Dendritic cell treated with granulocyte-macrophage colony-stimulating factor and Interleukin-4, amounts not matched to agents 40 ng/mL and 50 ng/mL, for 4 days (primary cell): ENCODE measurements around the gene LHX3.

Source experiments
- H3K27ac Mint-ChIP-seq: one replicate; pipeline ENCODE4 v1.8.0; 2022; ENCODE audit warnings: mild to moderate bottlenecking, mixed read lengths
- H3K27me3 Mint-ChIP-seq: one replicate; pipeline ENCODE4 v1.8.0; 2022; ENCODE audit warnings: mild to moderate bottlenecking, mixed read lengths
- H3K36me3 Mint-ChIP-seq: one replicate; pipeline ENCODE4 v1.8.0; 2022; ENCODE audit warnings: low read depth, mixed read lengths
- H3K4me1 Mint-ChIP-seq: one replicate; pipeline ENCODE4 v1.8.0; 2022; ENCODE audit warnings: low read depth, mixed read lengths
- H3K4me3 Mint-ChIP-seq: one replicate; pipeline ENCODE4 v1.8.0; 2022; ENCODE audit warnings: mild to moderate bottlenecking, moderate library complexity, mixed read lengths
- H3K9me3 Mint-ChIP-seq: one replicate; pipeline ENCODE4 v1.8.0; 2022; ENCODE audit warnings: mixed read lengths
- intact Hi-C: fragments of 100-400 bp; cut with micrococcal nuclease; formaldehyde crosslinking; loops from one replicate; pipeline ENCODE4 v1.15.0; 2022

LHX3 gene

DNA sequence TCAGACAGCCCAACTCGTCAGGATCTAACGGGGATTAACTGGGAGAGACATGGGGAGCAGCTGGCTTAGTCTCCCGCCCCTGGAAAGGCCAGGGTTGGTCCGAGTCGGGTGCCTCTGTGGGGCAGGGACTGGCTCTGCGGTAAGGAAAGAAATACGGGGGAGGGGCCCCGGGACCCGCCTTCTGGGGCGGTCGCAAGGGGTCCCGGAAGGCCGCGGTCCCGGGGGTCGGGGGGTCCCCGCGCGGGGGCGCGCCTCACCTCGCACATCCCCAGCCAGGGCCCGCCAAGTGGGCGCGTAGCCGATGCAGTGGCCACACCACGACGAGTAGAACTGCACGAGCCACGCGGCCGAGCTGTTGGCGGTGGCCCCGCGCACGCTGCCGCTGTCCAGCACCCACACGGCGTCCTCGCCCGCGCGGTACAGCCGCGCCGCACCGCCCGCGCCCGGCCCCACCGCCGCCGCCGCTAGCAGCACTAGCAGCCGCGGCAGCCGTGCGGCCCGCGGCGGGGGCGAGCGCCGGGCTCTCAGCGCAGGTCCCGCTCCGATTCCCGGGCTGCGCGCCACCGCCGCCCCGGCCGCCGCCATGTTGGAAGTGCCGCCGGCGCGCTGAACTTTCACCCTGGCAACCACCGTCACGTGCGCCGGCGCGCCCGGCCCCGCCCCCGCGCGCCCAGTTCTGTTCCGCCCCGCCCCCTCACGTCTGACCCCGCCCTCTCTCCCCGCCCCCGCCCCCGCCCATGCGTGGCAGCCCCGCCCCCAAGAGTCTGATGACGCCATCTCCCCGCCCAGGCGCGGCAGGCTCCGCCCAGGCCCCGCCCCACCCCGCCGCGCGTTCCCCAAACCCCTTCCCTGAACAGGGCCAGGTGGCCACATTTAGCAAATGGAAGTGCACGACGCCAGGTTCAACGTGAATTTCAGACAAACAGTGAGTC is 40.6 kb upstream of the LHX3 start, which contains the start of gene QSOX2:
Gene QSOX2, minus strand, starts transcription at position 594 of the 932 bp plus-strand sequence. Its CDS starts 9 bp downstream, at position 585.
- Mint-ChIP-seq H3K4me3 (peak within 1 kb of the TSS; percentile 79), H3K27me3 (peaks cover 13% of the 10 kb centered on the region), H3K36me3 (no peaks in the 10 kb centered on the region), H3K9me3 (no peaks in the 10 kb centered on the region), H3K27ac (peak within 1 kb of the TSS; percentile 67), H3K4me1 (peaks cover 40% of the 10 kb centered on the region)
- intact Hi-C loops: loop anchor here (1.0 kb wide), 2 partner anchors 13 to 22 kb away; no protein-coding TSS in a partner anchor

DNA sequence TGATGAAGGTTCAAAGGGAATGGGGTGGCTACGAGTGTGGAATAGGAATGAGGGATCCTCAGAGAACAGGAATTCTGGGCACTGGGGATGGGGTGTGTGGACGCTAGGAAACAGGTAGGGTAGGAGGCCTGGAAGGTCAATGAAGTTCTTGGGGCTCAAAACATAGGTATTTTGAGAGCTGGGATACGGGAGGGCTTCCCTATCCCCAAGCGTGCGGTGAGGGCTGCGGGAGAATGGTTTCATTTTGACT is 40.0 kb upstream of the LHX3 start:
- H3K36me3 Mint-ChIP-seq: no peaks in the 10 kb centered on the region
- H3K4me1 Mint-ChIP-seq: peaks cover 46% of the 10 kb centered on the region
- H3K4me3 Mint-ChIP-seq: peak overlapping the region; percentile 79
- H3K9me3 Mint-ChIP-seq: no peaks in the 10 kb centered on the region
- H3K27me3 Mint-ChIP-seq: peaks cover 11% of the 10 kb centered on the region
- intact Hi-C loops: loop anchor here (1.0 kb wide), 2 partner anchors 13 to 22 kb away; no protein-coding TSS in a partner anchor
- peak overlapping the region; percentile 67 for H3K27ac Mint-ChIP-seq

DNA sequence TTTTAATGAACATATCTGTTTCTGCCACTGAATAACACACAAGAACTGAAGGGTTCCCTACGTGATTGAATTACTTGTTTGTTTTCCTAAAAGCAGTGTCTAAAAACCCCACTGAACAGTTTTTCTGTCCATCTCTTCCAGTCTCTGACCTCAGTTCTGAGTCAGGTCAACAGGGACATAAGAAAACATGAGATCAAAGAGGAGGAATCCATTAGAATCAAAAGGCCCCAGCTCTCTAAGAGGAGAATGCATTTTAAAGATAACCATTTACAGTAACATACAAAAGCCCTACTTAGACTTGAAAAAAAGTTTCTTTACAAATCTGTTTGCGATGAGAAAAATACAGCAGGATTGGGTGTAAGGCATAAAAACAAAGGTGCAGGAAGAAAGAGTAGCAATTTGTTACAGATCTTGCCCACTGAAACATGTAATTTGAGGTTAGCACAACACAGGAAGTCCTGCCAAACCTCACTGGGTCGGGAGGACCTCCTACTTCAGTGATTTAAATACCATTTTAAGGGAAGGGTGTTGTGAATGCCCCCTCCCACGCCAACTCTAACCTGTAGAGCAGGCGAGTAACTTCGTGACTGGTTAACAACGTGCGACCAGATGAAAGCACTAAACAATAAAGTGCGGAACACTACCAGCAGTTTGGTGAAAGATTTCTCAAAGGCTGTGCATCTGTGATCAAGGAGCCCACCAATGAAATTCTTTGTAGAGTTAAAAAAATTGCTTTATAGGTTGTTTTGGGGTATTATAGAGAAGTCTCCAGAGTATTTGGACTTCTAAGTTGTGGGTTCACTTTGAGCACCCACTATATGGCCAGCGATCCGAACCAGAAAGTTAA is 39.4 kb upstream of the LHX3 start:
- H3K4me3 Mint-ChIP-seq: peak overlapping the region; percentile 79
- peaks cover 11% of the 10 kb centered on the region for H3K27me3 Mint-ChIP-seq
- H3K4me1 Mint-ChIP-seq: peaks cover 51% of the 10 kb centered on the region
- peak overlapping the region; percentile 67 for H3K27ac Mint-ChIP-seq
- no peaks in the 10 kb centered on the region for H3K9me3 Mint-ChIP-seq
- intact Hi-C loops: no loop called here
- H3K36me3 Mint-ChIP-seq: no peaks in the 10 kb centered on the region

DNA sequence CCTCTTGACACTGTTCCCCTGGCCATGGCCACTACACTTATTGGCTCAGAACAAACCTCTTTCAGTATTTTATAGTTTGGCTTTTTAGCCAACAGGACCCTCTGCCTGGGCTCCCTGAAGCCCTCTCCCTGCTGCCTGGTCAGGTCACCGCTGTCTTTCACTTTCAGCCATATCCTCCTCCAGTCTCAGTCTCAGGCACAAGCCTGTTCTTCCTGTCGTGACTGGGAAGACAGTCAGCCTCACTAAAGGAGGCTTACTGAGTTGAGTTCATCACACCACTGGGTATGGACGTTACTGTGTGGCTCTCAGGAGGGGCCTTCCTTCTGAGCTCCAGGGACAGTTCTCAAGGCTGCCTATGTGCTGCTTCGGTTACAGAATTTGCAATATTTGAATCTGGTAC is 38.7 kb upstream of the LHX3 start:
- H3K9me3 Mint-ChIP-seq: no peaks in the 10 kb centered on the region
- H3K36me3 Mint-ChIP-seq: no peaks in the 10 kb centered on the region

DNA sequence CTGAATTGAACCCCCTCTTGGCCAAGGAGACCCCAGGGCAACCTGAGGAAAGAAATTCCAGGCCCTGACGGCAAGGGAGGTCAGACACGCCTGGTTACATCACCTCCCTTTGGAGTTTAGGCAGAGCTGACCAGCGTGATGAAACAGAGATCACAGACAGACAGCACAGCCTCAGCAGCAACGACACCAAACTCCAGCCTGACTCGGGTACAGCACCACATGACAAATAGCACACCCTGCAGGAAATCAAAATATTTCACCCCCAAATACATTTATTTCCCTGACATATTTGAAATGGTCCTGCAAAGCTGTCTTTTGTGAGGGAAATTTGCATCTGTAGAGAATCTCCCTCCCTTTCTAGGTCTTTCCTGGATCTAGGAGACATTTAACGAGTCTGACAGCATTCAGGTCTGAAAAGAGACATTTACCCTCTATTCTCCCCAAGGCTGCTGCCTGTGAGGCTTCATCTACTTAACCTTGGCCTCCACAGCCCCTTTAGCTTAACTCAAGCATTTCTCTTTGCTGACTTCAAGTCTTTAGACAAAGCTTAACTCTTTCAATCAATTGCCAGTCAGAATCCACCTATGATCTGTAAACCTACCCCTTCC is 38.1 kb upstream of the LHX3 start:
- Mint-ChIP-seq H3K27ac (no peak overlapping the region), H3K27me3 (peaks cover 12% of the 10 kb centered on the region), H3K4me1 (peaks cover 65% of the 10 kb centered on the region), H3K4me3 (no peak overlapping the region), H3K9me3 (no peaks in the 10 kb centered on the region), H3K36me3 (no peaks in the 10 kb centered on the region)
- intact Hi-C loops: no loop called here

More for the DNA sequence above, 38.7 kb upstream of the LHX3 start:
- H3K27ac Mint-ChIP-seq: no peak overlapping the region
- H3K4me1 Mint-ChIP-seq: peaks cover 59% of the 10 kb centered on the region
- H3K27me3 Mint-ChIP-seq: peaks cover 12% of the 10 kb centered on the region
- H3K4me3 Mint-ChIP-seq: no peak overlapping the region
- intact Hi-C loops: no loop called here

DNA sequence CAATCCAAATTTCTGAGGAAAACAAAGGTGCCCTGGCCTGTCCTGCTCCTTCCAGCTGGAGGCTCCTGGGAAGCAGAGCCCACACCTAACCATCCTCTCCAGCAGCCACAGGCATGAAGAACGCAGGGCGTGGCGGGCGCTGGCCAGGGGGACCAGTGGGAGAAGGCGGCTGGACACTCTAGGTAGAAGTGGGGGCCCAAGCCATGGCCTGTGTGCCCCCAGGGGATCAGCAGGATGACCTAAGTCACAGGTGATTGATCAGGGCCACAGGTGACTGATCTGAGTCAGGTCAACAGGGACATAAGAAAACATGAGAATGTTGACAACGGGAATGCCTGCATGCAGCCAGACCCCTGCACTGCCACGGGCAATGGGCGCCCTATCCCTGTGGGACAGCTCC is 37.3 kb upstream of the LHX3 start:
- Mint-ChIP-seq H3K9me3 (no peaks in the 10 kb centered on the region), H3K27me3 (peaks cover 8% of the 10 kb centered on the region), H3K4me3 (no peak overlapping the region), H3K36me3 (peaks cover 5% of the 10 kb centered on the region), H3K4me1 (peaks cover 69% of the 10 kb centered on the region), H3K27ac (no peak overlapping the region)
- intact Hi-C loops: no loop called here

DNA sequence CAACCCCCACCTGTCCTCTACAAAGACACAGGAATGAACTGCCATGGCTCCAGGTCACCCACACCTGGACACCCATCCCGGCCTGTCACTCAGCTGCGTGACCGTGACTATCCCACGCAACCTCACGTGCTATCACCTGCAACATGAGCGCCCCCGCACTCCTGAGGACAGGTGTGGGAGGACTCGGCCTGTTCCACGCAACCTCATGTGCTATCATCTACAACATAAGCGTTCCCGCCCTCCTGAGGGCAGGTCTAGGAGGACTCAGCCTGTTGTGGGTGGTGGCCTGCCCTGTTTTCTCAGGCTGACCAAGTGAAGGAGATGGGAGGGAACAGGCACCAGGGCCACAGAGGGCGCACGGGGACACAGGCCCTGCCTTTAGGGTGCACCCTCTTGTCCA is 36.6 kb upstream of the LHX3 start:
- intact Hi-C loops: no loop called here
- H3K27ac Mint-ChIP-seq: no peak overlapping the region
- no peaks in the 10 kb centered on the region for H3K9me3 Mint-ChIP-seq
- peaks cover 69% of the 10 kb centered on the region for H3K4me1 Mint-ChIP-seq
- H3K4me3 Mint-ChIP-seq: no peak overlapping the region
- H3K36me3 Mint-ChIP-seq: peaks cover 7% of the 10 kb centered on the region
- H3K27me3 Mint-ChIP-seq: peaks cover 1% of the 10 kb centered on the region

DNA sequence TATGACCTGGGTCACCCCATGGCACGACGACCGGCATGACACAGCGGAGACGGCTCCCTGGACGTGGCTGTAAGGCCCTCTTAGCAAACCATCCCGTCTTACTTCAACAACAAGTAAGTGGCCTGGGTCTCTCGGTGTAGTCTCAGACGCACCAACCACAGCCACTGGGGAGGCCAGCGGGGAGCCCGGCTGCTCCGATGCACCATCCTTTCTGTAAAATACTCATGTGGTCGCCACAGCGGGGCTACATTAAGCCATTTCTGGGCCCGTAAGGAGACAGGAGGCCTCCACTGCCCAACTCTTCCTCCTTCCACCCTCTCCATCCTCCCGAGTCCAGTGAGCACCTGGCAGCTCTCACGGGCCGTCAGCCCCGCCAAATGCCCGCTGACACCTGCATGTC is 36.0 kb upstream of the LHX3 start:
- Mint-ChIP-seq H3K9me3 (no peaks in the 10 kb centered on the region), H3K36me3 (peaks cover 13% of the 10 kb centered on the region), H3K27ac (no peak overlapping the region), H3K4me3 (no peak overlapping the region), H3K27me3 (peaks cover 1% of the 10 kb centered on the region), H3K4me1 (peaks cover 68% of the 10 kb centered on the region)
- intact Hi-C loops: no loop called here

DNA sequence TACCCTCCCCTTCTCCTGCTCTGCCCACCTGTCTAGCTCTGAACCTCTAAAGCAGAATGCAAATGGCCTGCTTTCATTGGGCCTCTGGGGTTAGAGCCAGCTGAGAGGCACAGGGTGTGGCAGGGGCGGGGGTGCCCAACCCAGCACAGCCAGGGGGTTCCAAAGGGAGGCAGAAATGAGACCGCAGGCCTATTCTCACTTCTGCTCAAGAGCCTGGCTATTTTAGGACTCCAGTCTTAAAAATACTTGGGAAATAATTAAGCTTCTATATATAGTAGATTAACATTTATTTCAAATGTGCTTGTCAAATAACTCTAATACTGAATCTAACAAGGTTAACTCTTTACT is 35.0 kb upstream of the LHX3 start:
- peaks cover 67% of the 10 kb centered on the region for H3K4me1 Mint-ChIP-seq
- H3K27me3 Mint-ChIP-seq: peaks cover 1% of the 10 kb centered on the region
- H3K4me3 Mint-ChIP-seq: no peak overlapping the region
- H3K36me3 Mint-ChIP-seq: peaks cover 22% of the 10 kb centered on the region
- H3K9me3 Mint-ChIP-seq: no peaks in the 10 kb centered on the region
- peak overlapping the region; percentile 78 for H3K27ac Mint-ChIP-seq
- intact Hi-C loops: no loop called here

DNA sequence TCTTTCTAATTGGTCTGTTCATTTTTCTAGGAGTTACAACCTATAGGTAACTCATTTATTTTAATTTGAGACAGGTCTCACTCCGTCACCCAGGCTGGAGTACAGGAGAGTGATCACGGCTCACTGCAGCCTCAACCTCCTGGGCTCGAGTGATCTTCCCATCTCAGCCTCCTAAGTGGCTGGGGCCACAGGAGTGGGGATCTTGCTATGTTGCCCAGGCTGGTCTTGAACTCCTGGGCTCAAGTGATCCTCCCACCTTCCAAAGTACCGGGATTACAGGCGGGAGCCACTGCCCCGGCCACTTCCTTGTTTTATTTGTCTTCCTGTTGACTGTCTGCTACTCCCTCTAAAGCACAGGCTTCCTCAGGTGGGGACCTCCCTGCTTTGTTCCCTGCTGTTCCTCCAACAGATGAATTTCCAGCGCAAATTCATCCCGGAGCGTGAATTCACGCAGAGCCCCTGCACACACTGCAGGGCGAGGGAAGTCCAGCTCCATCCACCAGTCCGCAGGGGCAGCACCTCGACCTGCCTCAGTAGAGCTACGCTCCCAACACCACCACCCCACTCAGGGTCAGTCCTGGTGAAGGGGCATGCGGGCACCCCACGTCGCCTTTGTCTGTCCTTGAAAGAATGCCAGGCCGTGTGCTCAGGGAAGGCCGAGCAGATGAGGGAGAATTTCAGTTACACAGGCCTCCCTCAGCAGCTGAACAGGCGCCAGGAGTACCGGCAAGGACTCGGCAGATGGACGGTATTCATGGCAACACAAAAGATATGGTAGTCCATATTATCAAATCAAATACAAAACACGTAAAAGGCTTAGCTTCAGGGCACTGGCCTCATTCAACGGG is 34.4 kb upstream of the LHX3 start:
- H3K4me3 Mint-ChIP-seq: no peak overlapping the region
- H3K4me1 Mint-ChIP-seq: peaks cover 67% of the 10 kb centered on the region
- peaks cover 1% of the 10 kb centered on the region for H3K27me3 Mint-ChIP-seq
- peaks cover 27% of the 10 kb centered on the region for H3K36me3 Mint-ChIP-seq
- H3K27ac Mint-ChIP-seq: peak overlapping the region; percentile 78
- intact Hi-C loops: no loop called here
- no peaks in the 10 kb centered on the region for H3K9me3 Mint-ChIP-seq

DNA sequence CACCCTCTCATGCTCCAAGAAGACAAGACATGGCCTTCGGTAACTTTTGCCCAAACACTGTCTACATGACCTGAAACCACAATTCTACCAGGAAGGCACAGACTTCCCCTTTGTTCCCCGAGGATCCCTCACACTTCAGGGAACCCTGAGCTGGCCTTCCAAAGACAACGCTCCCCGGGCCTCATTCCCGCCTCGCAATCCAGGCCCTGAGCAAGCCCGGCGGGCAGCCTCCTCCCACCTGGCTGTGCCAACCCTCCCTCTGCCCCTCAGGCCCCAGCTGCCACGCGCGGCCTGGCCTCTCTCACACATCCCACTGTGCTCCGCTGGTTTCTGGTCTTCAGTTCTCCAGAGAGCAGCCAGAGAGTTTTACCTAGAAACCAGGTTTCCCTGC is 33.4 kb upstream of the LHX3 start:
- peaks cover 27% of the 10 kb centered on the region for H3K36me3 Mint-ChIP-seq
- no peaks in the 10 kb centered on the region for H3K9me3 Mint-ChIP-seq
- peaks cover 67% of the 10 kb centered on the region for H3K4me1 Mint-ChIP-seq
- H3K27ac Mint-ChIP-seq: peak overlapping the region; percentile 78
- no peak overlapping the region for H3K4me3 Mint-ChIP-seq
- peaks cover 3% of the 10 kb centered on the region for H3K27me3 Mint-ChIP-seq
- intact Hi-C loops: no loop called here

DNA sequence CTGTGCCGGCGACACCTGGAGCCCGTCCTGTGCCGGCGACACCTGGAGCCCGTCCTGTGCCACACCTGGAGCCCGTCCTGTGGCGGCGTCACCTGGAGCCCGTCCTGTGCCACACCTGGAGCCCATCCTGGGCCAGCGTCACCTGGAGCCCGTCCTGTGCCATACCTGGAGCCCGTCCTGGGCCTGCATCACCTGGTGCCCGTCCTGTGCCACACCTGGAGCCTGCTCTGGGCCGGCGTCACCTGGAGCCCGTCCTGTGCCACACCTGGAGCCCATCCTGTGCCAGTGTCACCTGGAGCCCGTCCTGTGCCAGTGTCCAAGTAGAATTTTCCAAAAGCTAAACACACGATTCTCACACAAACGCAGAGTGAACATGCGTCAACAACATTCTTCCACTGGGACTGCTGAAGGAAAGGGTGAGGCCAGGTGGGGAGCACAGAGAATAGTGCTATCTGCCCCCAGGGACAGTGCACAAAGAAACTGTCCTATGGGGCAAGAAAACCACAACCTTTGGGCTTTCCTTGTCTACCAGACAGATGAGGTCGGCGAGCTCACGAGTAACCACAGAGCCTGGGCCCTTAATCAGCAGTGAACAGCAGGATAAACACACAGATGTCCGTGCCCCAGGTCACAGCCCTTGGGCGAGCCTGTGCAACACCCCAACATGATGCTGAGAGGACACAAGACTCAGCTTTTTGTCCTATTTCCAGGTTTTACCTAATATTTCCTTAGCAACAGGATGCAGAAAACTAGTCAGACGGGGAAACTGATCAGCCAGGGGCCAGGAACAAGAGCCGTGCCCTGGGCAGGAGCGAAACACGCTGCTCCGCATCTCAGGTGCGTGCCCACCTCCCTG is 32.8 kb upstream of the LHX3 start:
- H3K4me1 Mint-ChIP-seq: peaks cover 67% of the 10 kb centered on the region
- peaks cover 27% of the 10 kb centered on the region for H3K36me3 Mint-ChIP-seq
- H3K4me3 Mint-ChIP-seq: no peak overlapping the region
- no peaks in the 10 kb centered on the region for H3K9me3 Mint-ChIP-seq
- H3K27me3 Mint-ChIP-seq: peaks cover 5% of the 10 kb centered on the region
- H3K27ac Mint-ChIP-seq: peak overlapping the region; percentile 78
- intact Hi-C loops: no loop called here
